HepG2 (cell line): Measurements from ENCODE around the gene SLC7A6OS. TPM values are rescaled to one million over a fixed set of nuclear protein-coding genes. Genes with fewer than 3 reads are reported as not detected.

Source experiments
- ATAC-seq: fragments of 200-7000 bp; cut with Tn5 transposase; 3 replicates; pipeline ENCODE4 v1.9.1; 2020; ENCODE audit warnings: mild to moderate bottlenecking, moderate library complexity
- BruUV-seq: library from RNA; stranded (reverse); fragments of 400-500 nt; replicated peaks from 2 replicates; lab custom pipeline; 2021; lab: Mats Ljungman, UMichigan
- CTCF ChIA-PET: fragments of 300-600 bp; formaldehyde crosslinking; extraction: SDS; loops from one replicate; lab custom pipeline; 2021; ENCODE audit warnings: low total read pairs, inconsistent platforms, low intra/inter-chr PET ratio; lab: Yijun Ruan, JAX
- POLR2A ChIA-PET: fragments of 350-600 bp; sonication (Branson Sonifier 250); formaldehyde crosslinking; loops from one replicate; lab custom pipeline; 2020; ENCODE audit warnings: antibody characterized with exemption, inconsistent platforms; lab: Yijun Ruan, JAX
- DNase-seq: peaks from one replicate; pipeline ENCODE4 v3.0.0-alpha.2; 2015; ENCODE audit warnings: low spot score
- FAIRE-seq: peaks from 3 replicates; lab custom pipeline; 2011; peaks lifted over from hg19 to GRCh38; lab: Jason Lieb, UNC
- H2AFZ ChIP-seq: one replicate; pipeline ENCODE4 v1.6.1; 2011; ENCODE audit warnings: low read length, inconsistent platforms
- H3K27ac ChIP-seq: fragments of 300-600 bp; 3 replicates; pipeline ENCODE4 v1.8.0; 2011; ENCODE audit warnings: mixed run types, mild to moderate bottlenecking, mixed read lengths, low read length, inconsistent platforms; ENCODE audit not compliant: insufficient read depth; ENCODE audit errors: extremely low read length
- H3K27me3 ChIP-seq, 2 experiments: fragments of 200-600 bp in 1 of 2; 2 replicates in 1 of 2; 3 replicates in 1 of 2; pipeline versions ENCODE4 v1.6.0 to v1.8.0; 2011; ENCODE audit warnings: low read length in 2 of 2, mild to moderate bottlenecking in 2 of 2, moderate library complexity in 2 of 2, inconsistent platforms in 1 of 2; ENCODE audit not compliant: insufficient read depth in 2 of 2, control insufficient read depth in 1 of 2
- H3K36me3 ChIP-seq, 2 experiments: fragments of 200-600 bp in 1 of 2; replicated peaks in 1 of 2; 2 replicates in 1 of 2; 3 replicates in 1 of 2; pipeline versions ENCODE4 v1.5.1 to v1.8.0; 2011; ENCODE audit warnings: low read length in 2 of 2, inconsistent platforms in 1 of 2; ENCODE audit not compliant: insufficient read depth in 2 of 2, control insufficient read depth in 1 of 2
- H3K4me1 ChIP-seq: 2 replicates; pipeline ENCODE4 v1.5.1; 2012; ENCODE audit warnings: low read length, inconsistent platforms; ENCODE audit not compliant: insufficient read depth
- H3K4me2 ChIP-seq: 2 replicates; pipeline ENCODE4 v1.6.0; 2011; ENCODE audit warnings: low read depth, low read length, inconsistent platforms
- H3K4me3 ChIP-seq, 3 experiments: fragments of 200-600 bp in 1 of 3; sonication (generic), shearing (Covaris generic) in 1 of 3; replicated peaks in 1 of 3; 2 replicates each; pipeline ENCODE4 v1.5.1; 2011 to 2016; ENCODE audit warnings: low read length in 3 of 3, inconsistent platforms in 2 of 3, low read depth in 2 of 3, mild to moderate bottlenecking in 2 of 3, control low read depth in 1 of 3, mixed read lengths in 1 of 3; ENCODE audit not compliant: insufficient read depth in 1 of 3
- H3K79me2 ChIP-seq: one replicate; pipeline ENCODE4 v1.6.1; 2011; ENCODE audit warnings: low read length, inconsistent platforms; ENCODE audit not compliant: insufficient read depth
- H3K9ac ChIP-seq: 2 replicates; pipeline ENCODE4 v1.6.0; 2011; ENCODE audit warnings: mild to moderate bottlenecking, low read depth, low read length, inconsistent platforms; ENCODE audit not compliant: insufficient read depth
- H3K9me3 ChIP-seq: 2 replicates; pipeline ENCODE4 v1.5.1; 2012; ENCODE audit warnings: mild to moderate bottlenecking, low read length
- H4K20me1 ChIP-seq: 2 replicates; pipeline ENCODE4 v1.6.0; 2011; ENCODE audit warnings: inconsistent platforms, mild to moderate bottlenecking, low read length, moderate library complexity; ENCODE audit not compliant: insufficient read depth
- ARID2 ChIP-seq: sonication (generic); formaldehyde crosslinking; IDR thresholded peaks from 2 replicates; pipeline ENCODE4 v1.8.1; 2022; ENCODE audit warnings: mild to moderate bottlenecking, missing genetic modification reagents, borderline replicate concordance
- MXD4 ChIP-seq: IDR thresholded peaks from 2 replicates; pipeline ENCODE4 v1.6.1; 2016; ENCODE audit warnings: mild to moderate bottlenecking, missing biosample characterization, missing genetic modification reagents
- NFRKB ChIP-seq: fragments of 450-650 bp; IDR thresholded peaks from 2 replicates; pipeline ENCODE4 v1.6.1; 2017
- RAD21 ChIP-seq: fragments of 450-650 bp; formaldehyde crosslinking; IDR thresholded peaks from 2 replicates; pipeline ENCODE4 v1.5.0; 2020; ENCODE audit warnings: mild to moderate bottlenecking
- ZBTB38 ChIP-seq: sonication (generic); formaldehyde crosslinking; IDR thresholded peaks from 2 replicates; pipeline ENCODE4 v1.5.1; 2020; ENCODE audit warnings: mild to moderate bottlenecking, missing genetic modification reagents
- ZNF205 ChIP-seq: IDR thresholded peaks from 2 replicates; pipeline ENCODE4 v1.6.1; 2018; ENCODE audit warnings: missing biosample characterization, missing genetic modification reagents
- ZNF747 ChIP-seq: sonication (generic); formaldehyde crosslinking; IDR thresholded peaks from 2 replicates; pipeline ENCODE4 v1.8.1; 2023; ENCODE audit warnings: missing genetic modification reagents, mild to moderate bottlenecking, borderline replicate concordance
- ZNF781 ChIP-seq: sonication (generic); formaldehyde crosslinking; IDR thresholded peaks from 2 replicates; pipeline ENCODE4 v1.5.1; 2020; ENCODE audit warnings: borderline replicate concordance, mild to moderate bottlenecking, missing genetic modification reagents; ENCODE audit errors: not compliant biosample characterization
- WGBS: methylation state at CpG from one replicate; pipeline ENCODE4 v1.1.6; 2017; ENCODE audit warnings: low lambda C conversion rate; 5-methylcytosine and 5-hydroxymethylcytosine counted together
- in situ Hi-C: cut with HindIII; loops from 2 replicates; pipeline ENCODE4 v1.10.0; 2017; ENCODE audit warnings: low pct_unique_long_range_greater_than_20kb; ENCODE audit not compliant: extremely low pct_ligation_motif_present
- intact Hi-C: fragments of 100-400 bp; cut with micrococcal nuclease; formaldehyde crosslinking; loops from one replicate; pipeline ENCODE4 v1.10.0; 2022; ENCODE audit not compliant: unreplicated experiment
- polyA plus RNA-seq, 8 experiments: library from polyadenylated mRNA; depleted of rRNA in 3 of 8; stranded (reverse) in 7 of 8; unstranded in 1 of 8; fragments of >200 nt; fragmentation: Illumina TruSeq in 4 of 8; extraction: Trizol in 4 of 8; gene quantifications; 2 replicates each; pipeline versions ENCODE4 v1.2.1 to v1.2.3, GENCODE V29; 2011 to 2016; ENCODE audit warnings: low read depth in 4 of 8, missing spikeins in 1 of 8, mixed read lengths in 1 of 8; ENCODE audit not compliant: insufficient read depth in 1 of 8
- total RNA-seq, 5 experiments: library from RNA; depleted of rRNA; stranded (reverse); fragments of >200 nt; fragmentation: Illumina TruSeq; extraction: Trizol; gene quantifications; 2 replicates each; pipeline ENCODE4 v1.2.3, GENCODE V29; 2016; ENCODE audit warnings: low read depth in 1 of 5
- TF ChIP-seq, protein P1 (sequence below): fragments of 450-650 bp; IDR thresholded peaks from 2 replicates; pipeline ENCODE4 v1.6.1; 2017; ENCODE audit warnings: mild to moderate bottlenecking
- TF ChIP-seq, protein P2 (sequence below): sonication (generic); formaldehyde crosslinking; IDR thresholded peaks from 2 replicates; pipeline ENCODE4 v1.8.0; 2022; ENCODE audit warnings: mild to moderate bottlenecking, missing genetic modification reagents, moderate library complexity
- TF ChIP-seq, protein P3 (sequence below): sonication (generic); formaldehyde crosslinking; IDR thresholded peaks from 2 replicates; pipeline ENCODE4 v1.5.0; 2020; ENCODE audit warnings: mild to moderate bottlenecking, missing genetic modification reagents
- TF ChIP-seq, protein P4 (sequence below): sonication (generic); formaldehyde crosslinking; IDR thresholded peaks from 2 replicates; pipeline ENCODE4 v1.9.0; 2022; ENCODE audit warnings: low read depth, missing genetic modification reagents
- TF ChIP-seq, protein P5 (sequence below): IDR thresholded peaks from 2 replicates; pipeline ENCODE4 v1.6.1; 2016; ENCODE audit warnings: low read depth, control low read depth

Gene SLC7A6OS
- total and polyA plus RNA-seq, 2 of the 13 experiments (the other 11 are each of a cell fraction or from before 2014, with no cell fraction given) = 11.2 to 21.5 TPM

DNA sequence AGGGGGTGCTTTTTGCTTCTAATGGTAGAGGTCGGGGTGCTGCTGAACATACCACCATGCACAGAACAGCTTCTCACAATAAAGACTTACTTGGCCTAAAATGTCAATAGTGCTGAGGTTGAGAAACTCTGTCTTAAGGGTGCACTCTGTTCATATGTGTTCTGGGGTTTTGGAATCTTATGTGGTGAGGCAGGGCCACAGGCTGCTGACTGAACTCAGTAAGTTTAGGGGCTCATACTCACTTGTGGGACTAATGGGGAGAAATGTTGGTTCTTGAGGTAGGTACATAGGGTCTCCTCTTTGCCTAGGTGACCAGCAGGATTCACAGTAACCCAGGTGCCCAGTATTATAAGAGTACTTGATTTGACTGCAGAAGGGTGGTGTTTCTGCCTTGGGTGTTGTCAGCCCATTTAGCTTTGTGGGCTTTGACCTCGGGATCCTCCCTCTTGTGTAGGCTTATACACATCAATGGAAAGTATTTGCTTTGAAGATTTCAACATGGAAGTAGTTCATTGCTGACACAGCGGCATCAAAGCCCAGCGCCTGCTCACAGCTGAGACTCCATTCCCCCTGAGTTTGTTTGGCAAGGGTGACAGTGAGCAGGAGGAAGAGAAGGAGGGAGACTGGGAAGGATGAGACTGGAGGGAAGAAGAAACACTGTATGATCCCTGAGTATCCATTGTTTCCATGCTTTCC, 29.2 kb downstream of the SLC7A6OS start:
- peaks cover 78% of the 10 kb centered on the region for H3K4me1 ChIP-seq
- no peak overlapping the region for H2AFZ ChIP-seq
- peak; percentile 97 for DNase-seq
- peak overlapping the region in 1 of 3 experiments; percentile 26; a peak in 1 of 6 replicates for H3K4me3 ChIP-seq
- peaks cover 41% of the 10 kb centered on the region for H3K79me2 ChIP-seq
- no peaks in the 10 kb centered on the region for H3K9me3 ChIP-seq
- CTCF ChIA-PET = interaction anchor here (0.8 to 1.5 kb wide), 2 partner anchors 20 to 48 kb away, joined by 3 to 4 read pairs; no protein-coding TSS in a partner anchor
- intact Hi-C loops = loop anchor here (1.0 kb wide), 3 partner anchors 16 to 47 kb away; no protein-coding TSS in a partner anchor
- peak; percentile 98 for FAIRE-seq
- peaks cover 7 to 35% of the 10 kb centered on the region in 2 experiments; a peak in 4 of 5 replicates for H3K36me3 ChIP-seq
- no peaks in the 10 kb centered on the region for H4K20me1 ChIP-seq
- in situ Hi-C loops = no loop called here
- BruUV-seq = no TSS peak
- WGBS = 14% methylated on average over 4 of the region's 4 CpGs
- peak overlapping the region; percentile 66 for H3K4me2 ChIP-seq
- POLR2A ChIA-PET = interaction anchor here (0.9 to 3.9 kb wide), 15 partner anchors 9 to 201 kb away, joined by 3 to 59 read pairs (median 4); partner anchors contain the start of genes ESRP2, PRMT7, SLC7A6 and SLC7A6OS
- peak overlapping the region; percentile 51 for H3K9ac ChIP-seq
- H3K27me3 ChIP-seq = no peaks in the 10 kb centered on the region
- H3K27ac ChIP-seq = peak overlapping the region; percentile 81
- ATAC-seq = peak; percentile 97
- TF ChIP-seq, protein P1, sequence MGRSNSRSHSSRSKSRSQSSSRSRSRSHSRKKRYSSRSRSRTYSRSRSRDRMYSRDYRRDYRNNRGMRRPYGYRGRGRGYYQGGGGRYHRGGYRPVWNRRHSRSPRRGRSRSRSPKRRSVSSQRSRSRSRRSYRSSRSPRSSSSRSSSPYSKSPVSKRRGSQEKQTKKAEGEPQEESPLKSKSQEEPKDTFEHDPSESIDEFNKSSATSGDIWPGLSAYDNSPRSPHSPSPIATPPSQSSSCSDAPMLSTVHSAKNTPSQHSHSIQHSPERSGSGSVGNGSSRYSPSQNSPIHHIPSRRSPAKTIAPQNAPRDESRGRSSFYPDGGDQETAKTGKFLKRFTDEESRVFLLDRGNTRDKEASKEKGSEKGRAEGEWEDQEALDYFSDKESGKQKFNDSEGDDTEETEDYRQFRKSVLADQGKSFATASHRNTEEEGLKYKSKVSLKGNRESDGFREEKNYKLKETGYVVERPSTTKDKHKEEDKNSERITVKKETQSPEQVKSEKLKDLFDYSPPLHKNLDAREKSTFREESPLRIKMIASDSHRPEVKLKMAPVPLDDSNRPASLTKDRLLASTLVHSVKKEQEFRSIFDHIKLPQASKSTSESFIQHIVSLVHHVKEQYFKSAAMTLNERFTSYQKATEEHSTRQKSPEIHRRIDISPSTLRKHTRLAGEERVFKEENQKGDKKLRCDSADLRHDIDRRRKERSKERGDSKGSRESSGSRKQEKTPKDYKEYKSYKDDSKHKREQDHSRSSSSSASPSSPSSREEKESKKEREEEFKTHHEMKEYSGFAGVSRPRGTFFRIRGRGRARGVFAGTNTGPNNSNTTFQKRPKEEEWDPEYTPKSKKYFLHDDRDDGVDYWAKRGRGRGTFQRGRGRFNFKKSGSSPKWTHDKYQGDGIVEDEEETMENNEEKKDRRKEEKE = no peak
- peak; percentile 58; the same call in 1 of the 2 replicates for TF ChIP-seq ZNF747 (CRISPR knock-in tag)
- TF ChIP-seq, protein P2, sequence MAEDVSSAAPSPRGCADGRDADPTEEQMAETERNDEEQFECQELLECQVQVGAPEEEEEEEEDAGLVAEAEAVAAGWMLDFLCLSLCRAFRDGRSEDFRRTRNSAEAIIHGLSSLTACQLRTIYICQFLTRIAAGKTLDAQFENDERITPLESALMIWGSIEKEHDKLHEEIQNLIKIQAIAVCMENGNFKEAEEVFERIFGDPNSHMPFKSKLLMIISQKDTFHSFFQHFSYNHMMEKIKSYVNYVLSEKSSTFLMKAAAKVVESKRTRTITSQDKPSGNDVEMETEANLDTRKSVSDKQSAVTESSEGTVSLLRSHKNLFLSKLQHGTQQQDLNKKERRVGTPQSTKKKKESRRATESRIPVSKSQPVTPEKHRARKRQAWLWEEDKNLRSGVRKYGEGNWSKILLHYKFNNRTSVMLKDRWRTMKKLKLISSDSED (CRISPR knock-in tag) = no peak
- TF ChIP-seq ZBTB38 = peak; percentile 62; the same call in 1 of the 2 replicates
- TF ChIP-seq, protein P3, sequence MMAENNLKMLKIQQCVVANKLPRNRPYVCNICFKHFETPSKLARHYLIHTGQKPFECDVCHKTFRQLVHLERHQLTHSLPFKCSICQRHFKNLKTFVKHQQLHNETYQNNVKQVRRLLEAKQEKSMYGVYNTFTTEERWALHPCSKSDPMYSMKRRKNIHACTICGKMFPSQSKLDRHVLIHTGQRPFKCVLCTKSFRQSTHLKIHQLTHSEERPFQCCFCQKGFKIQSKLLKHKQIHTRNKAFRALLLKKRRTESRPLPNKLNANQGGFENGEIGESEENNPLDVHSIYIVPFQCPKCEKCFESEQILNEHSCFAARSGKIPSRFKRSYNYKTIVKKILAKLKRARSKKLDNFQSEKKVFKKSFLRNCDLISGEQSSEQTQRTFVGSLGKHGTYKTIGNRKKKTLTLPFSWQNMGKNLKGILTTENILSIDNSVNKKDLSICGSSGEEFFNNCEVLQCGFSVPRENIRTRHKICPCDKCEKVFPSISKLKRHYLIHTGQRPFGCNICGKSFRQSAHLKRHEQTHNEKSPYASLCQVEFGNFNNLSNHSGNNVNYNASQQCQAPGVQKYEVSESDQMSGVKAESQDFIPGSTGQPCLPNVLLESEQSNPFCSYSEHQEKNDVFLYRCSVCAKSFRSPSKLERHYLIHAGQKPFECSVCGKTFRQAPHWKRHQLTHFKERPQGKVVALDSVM (CRISPR knock-in tag) = peak; percentile 69; the same call in 1 of the 2 replicates
- TF ChIP-seq RAD21 (CRISPR knock-in tag) = peak; percentile 51
- TF ChIP-seq ARID2 (CRISPR knock-in tag) = peak; percentile 81; the same call in 1 of the 2 replicates
- TF ChIP-seq, protein P4, sequence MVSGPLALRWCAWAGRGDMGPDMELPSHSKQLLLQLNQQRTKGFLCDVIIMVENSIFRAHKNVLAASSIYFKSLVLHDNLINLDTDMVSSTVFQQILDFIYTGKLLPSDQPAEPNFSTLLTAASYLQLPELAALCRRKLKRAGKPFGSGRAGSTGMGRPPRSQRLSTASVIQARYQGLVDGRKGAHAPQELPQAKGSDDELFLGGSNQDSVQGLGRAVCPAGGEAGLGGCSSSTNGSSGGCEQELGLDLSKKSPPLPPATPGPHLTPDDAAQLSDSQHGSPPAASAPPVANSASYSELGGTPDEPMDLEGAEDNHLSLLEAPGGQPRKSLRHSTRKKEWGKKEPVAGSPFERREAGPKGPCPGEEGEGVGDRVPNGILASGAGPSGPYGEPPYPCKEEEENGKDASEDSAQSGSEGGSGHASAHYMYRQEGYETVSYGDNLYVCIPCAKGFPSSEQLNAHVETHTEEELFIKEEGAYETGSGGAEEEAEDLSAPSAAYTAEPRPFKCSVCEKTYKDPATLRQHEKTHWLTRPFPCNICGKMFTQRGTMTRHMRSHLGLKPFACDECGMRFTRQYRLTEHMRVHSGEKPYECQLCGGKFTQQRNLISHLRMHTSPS (CRISPR knock-in tag) = peak; percentile 48; the same call in 1 of the 2 replicates
- TF ChIP-seq, protein P5, sequence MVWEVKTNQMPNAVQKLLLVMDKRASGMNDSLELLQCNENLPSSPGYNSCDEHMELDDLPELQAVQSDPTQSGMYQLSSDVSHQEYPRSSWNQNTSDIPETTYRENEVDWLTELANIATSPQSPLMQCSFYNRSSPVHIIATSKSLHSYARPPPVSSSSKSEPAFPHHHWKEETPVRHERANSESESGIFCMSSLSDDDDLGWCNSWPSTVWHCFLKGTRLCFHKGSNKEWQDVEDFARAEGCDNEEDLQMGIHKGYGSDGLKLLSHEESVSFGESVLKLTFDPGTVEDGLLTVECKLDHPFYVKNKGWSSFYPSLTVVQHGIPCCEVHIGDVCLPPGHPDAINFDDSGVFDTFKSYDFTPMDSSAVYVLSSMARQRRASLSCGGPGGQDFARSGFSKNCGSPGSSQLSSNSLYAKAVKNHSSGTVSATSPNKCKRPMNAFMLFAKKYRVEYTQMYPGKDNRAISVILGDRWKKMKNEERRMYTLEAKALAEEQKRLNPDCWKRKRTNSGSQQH (CRISPR knock-in tag) = peak; percentile 88
- TF ChIP-seq NFRKB = no peak
- TF ChIP-seq ZNF205 (CRISPR knock-in tag) = peak; percentile 85
- TF ChIP-seq MXD4 (CRISPR knock-in tag) = peak; percentile 40; the same call in 1 of the 2 replicates
- no peak for TF ChIP-seq ZNF781 (CRISPR knock-in tag)
